Liver (tissue), 3 donors: ENCODE measurements around the gene CROCC2.

ENCODE experiments used
- CTCF ChIP-seq: fragments of 150-350 bp; IDR thresholded peaks from 2 replicates; pipeline ENCODE4 v1.5.1; 2017; ENCODE audit warnings: improper control_type of control experiment, low read depth, low read length; ENCODE audit not compliant: missing input control
- GABPA ChIP-seq, 2 donors: IDR thresholded peaks in 1 of 2; conservative IDR thresholded peaks in 1 of 2; 2 replicates each; pipeline ENCODE4 v1.6.1; 2016; ENCODE audit warnings: antibody characterized with exemption in 2 of 2, mild to moderate bottlenecking in 1 of 2, moderate library complexity in 1 of 2
- JUND ChIP-seq, 2 donors: IDR thresholded peaks; 2 replicates each; pipeline ENCODE4 v1.6.1; 2016; ENCODE audit warnings: antibody characterized with exemption in 2 of 2
- MAX ChIP-seq: IDR thresholded peaks from 2 replicates; pipeline ENCODE4 v1.6.1; 2016; ENCODE audit warnings: antibody characterized with exemption
- RAD21 ChIP-seq, 2 donors: IDR thresholded peaks; 2 replicates each; pipeline ENCODE4 v1.6.1; 2016; ENCODE audit warnings: antibody characterized with exemption in 2 of 2, mild to moderate bottlenecking in 2 of 2
- YY1 ChIP-seq: IDR thresholded peaks from 2 replicates; pipeline ENCODE4 v1.6.1; 2016; ENCODE audit warnings: antibody characterized with exemption, mild to moderate bottlenecking
- donor health status: healthy.
- donor health status: healthy.

- TF ChIP-seq CTCF (no peak), MAX (peak; percentile 88), RAD21 (IDR thresholded peaks at IDR 0.05) (peak; percentile 49 to 64), GABPA (IDR thresholded peaks at IDR 0.05 in 1 of 2, conservative IDR thresholded peaks at IDR 0.05 in 1 of 2) (peak in 1 of 2 donors; percentile 85), YY1 (peak; percentile 61), JUND (IDR thresholded peaks at IDR 0.05) (peak in 1 of 2 donors; percentile 29)
Measured at GRCh38 chr2:240876475-240877251, 29.5 kb upstream of the CROCC2 start.
